HG02571 (cell line): ENCODE measurements around the gene RICTOR.
"Not testable (repeated sequence)": the region's sequence is repeated elsewhere in the genome, so short reads cannot be mapped to it uniquely, and the experiment has no call there.

Source experiments
- ATAC-seq: cut with Tn5 transposase; IDR thresholded peaks from one replicate; pipeline ENCODE4 v1.9.1; 2021; ENCODE audit warnings: mild to moderate bottlenecking, moderate library complexity; ENCODE audit not compliant: unreplicated experiment

Gene RICTOR

DNA sequence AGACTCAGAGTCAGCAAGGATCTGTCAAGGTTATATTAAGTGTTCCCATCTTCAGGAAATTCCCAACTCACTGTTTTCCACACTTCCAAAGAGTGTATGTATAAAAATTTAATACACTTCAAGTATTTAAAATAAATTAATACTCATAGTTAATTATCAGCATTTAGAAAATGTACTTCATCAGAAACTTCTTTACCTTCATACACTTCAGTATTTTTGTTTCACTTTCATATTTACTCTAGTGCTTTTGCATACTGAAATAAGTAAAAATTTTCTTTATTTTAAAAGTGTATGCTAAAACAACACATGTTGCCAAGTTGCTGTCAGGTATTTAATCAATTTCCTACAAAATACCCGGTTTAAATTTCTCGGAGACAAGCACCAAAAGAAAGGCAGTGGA, 16.5 kb downstream of the RICTOR start:
- ATAC-seq: no peak

DNA sequence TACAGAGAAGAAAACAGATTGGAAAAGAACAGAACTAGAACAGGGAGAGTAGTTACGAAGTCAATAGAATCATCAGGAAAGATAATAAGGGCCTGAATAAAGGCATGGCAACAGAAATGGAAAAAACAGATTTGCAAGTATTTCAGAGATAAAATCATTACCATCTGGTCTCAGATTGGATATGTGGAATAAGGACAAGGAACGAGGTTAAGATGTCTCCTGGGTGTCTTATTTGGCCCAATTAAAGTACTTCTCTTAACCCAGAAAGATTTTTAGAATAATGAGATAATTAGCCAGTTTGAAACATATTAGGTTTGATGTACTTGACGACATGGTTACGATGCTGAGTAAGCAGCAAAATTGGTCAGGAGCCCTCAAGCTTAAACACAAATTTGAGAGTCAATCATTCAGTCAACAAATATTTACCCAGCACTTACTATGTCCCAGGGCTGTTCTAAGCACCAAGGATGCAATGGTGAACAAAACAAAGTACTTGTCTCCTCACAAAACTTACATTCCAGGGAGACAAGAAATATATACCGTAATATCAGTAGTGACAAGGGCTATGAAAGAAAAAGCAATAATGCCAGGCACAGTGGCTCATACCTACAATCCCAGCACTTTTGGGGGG, 18.3 kb downstream of the RICTOR start:
- ATAC-seq: no peak

DNA sequence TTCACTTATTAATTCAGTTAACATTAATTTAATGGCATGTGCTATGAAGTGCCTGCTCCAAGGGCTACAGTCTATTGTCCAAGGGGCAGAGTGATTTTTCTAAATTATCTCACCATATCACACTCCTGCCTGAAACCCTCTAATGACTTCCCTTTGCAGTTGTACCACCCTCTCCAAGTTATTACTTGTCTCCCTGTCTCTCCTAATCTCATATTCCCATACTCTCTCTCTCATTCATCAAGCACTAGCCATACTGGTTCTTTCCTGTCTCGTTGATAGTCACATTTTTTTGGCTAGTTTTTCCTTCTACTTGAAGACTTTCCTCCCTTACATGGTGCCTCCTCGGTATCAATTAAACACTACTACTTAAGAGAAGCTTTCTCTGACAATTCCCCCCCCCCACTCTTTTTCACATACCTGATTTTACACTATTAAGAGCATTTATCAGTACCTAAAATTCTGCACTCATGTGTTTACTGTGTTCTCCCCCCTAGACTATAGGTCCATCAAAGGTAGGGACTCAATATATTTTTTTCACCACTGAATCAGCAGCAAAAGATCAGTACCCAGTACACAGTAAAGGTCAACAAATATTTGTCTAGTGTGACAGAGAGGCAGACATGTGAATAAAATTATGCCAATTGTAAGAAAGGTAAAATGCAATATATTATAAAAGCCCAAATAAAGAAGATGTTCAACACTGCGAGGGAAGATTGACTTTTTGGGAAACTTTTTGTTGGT, 19.0 kb downstream of the RICTOR start:
- ATAC-seq: no peak

DNA sequence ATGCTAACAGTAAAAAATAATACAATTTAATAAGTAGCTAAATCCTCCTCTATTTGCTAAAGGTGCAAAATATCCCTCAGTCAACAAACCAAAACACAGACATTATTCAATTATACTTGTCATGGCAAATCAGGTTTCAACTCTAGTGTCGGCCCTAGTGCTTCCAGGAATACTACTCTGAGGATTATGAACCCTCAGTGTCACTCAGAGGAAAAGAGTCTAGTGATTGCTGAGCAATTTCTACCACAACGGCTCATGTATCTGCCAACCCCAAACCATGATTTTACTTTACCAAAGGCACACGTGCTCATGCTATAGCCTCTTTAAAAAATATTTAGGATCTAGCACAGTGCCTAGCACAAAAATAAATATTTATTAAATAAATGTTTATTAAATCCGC, 21.0 kb downstream of the RICTOR start:
- no peak for ATAC-seq

DNA sequence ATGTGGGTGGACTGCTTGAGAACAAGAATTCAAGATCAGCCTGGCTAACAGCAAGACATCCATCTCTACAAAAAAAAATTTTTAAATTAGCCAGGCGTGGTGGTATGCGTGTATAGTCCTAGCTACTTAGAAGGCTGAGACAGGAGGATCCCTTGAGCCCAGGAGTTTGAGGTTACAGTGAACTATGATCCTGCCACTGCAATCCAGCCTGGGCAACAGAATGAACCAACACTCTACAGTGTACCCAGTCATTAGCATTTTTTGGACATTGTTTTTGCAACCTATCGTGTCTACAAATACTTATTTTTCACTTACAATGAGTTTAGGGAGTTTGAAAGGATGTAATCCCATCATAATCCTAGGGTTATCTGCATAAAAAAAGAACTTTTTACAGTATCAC, 22.1 kb downstream of the RICTOR start:
- ATAC-seq: no peak

DNA sequence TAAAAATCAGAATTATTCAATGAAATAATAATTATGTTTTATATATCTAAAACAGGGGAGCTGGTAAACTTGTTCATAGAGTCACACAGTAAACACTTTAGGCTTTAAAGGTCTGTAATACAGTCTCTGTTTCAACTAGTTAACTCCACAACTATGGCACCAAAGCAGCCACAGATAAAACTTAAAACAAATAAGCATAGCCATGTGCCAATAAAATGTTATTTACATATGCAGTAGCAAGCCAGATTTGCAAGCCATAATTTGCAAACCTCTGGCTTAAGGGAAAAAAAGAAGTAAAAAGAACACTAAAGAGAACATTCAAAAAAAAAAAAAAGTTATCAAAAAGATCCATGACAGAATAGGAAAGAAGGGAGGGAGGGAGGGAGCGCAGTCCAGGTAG, 24.9 kb downstream of the RICTOR start:
- no peak for ATAC-seq

DNA sequence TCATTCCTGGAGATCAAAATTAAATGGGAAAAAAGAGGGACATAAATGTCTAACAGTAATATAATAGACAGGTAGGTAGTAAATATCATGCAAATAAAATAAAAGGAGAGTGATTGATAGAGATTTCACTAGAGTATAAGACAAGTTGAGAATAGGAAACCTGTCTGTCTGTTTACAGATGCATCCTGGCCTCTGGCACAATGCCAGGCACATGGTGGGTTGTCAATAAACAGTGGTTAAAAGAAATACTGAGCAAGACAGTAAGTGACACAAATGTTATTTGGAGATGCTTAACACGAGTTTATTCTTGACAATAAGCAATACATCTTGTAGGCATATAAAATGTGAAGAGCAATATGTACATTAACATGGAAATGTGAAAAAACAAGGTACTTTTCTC, 33.3 kb downstream of the RICTOR start:
- ATAC-seq: no peak

DNA sequence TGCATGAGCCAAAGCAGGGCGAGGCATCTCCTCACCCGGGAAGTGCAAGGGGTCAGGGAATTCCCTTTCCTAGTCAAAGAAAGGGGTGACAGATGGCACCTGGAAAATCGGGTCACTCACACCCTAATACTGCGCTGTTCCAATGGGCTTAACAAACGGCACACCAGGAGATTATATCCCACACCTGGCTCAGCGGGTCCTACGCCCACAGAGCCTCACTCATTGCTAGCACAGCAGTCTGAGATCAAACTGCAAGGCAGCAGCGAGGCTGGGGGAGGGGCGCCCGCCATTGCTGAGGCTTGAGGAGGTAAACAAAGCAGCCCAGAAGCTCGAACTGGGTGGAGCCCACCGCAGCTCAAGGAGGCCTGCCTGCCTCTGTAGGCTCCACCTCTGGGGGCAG, 39.7 kb downstream of the RICTOR start:
- not testable (repeated sequence) for ATAC-seq

DNA sequence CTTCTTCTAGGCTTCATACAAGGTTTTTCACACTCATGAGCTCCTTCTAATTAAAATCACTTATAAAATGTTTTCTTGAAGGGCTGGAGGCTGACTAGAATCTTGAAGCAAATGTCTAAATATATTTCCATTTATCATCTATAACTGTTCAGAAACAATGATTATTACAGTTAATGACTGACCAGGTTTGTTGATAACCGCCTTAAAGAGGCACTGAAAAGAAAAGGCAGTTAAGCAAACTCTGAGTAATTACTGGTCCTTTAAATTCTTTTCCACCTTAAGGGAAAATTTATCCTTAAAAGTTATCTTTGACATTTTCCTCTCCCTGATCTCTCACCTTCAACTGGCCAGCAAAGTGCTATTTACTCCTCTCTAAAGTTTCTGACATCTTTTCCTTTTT, 43.2 kb downstream of the RICTOR start:
- ATAC-seq: no peak

DNA sequence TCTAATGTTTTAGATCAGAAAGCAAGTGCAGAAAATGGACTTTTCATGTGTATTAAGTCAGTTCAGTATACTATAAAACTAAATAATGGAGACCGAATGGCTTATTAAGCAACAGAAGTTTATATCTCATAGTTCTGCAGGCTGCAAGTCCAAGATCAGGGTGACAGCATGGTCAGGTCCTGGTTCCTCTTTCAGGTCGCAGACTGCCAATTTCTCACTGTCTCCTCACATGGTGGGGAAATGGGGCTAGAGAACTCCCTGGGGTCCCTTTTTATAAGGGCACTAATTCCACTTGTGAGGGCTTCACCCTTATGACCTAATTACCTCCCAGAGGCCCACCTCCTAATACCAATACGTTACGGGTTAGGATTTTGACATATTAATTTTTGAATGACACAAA, 48.7 kb downstream of the RICTOR start:
- no peak for ATAC-seq

DNA sequence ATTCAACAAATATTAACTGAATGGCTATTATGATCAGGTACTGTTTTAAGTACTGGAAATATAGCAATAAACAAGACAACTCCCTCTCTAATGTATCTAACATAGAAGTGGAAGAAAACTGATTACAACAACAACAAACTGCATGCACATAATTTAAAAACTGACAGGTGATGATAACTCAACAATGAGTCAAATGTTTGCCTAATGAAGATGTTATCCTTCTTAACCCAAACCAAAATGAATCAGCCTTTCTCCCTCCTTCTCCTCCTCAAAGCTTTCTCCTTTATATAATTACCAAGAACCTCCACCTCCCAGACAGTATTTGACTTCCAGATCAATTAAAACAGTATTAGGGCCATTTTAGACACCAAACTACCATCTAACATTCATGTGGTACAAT, 49.3 kb downstream of the RICTOR start:
- ATAC-seq: no peak

DNA sequence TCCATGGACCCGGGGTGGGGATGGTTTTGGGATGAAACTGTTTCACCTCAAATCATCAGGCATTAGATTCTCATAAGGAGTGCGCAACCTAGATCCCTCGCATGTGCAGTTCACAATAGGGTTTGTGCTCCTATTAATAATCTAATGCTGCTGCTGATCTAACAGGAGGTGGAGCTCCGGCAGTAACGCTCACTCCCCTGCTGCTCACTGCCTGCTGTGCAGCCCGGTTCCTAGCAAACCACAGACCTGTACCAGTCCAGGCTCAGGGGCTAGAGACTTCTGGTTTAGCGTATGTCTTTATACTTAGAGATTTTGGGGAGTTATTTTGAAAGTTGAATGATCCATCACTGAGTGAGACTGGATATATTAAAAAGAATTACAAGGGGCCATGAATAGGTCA, 50.2 kb downstream of the RICTOR start:
- ATAC-seq: no peak

DNA sequence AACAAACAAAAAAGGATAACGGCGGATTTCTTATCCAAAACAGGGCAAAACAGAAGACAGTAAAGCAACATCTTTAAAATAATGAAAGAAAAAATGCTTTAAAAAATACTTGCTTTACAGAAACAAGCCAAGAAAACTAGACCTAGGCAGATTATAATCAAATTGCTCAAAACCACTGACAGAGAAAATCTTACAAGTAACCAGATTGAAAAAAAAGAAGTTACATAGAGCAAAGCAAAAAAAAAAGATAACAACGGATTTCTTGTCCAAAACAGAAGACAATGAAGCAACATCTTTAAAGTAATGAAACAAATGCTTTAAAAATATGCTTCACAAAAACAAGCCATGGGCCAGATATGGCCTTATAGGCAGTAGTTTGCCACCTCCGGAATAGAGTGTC, 51.1 kb downstream of the RICTOR start:
- no peak for ATAC-seq

DNA sequence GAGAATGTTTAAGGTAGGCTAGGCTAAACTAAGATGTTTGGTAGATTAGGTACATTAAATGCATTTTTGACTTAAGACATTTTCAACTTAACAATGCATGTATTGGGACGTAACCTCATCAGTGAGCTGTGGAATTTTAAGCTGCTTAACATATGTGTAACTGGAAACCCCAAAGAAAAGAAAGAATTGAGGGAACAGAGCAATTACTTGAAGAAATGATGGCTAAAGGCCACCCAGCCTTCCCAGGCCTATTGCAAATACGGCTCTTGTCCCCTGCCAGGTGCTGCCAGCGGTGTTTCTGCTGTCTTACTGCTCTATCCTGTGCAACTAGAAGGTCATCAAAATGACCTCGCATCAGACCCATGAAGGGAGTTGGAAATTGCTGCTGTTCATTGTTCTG, 52.0 kb downstream of the RICTOR start:
- ATAC-seq: no peak

DNA sequence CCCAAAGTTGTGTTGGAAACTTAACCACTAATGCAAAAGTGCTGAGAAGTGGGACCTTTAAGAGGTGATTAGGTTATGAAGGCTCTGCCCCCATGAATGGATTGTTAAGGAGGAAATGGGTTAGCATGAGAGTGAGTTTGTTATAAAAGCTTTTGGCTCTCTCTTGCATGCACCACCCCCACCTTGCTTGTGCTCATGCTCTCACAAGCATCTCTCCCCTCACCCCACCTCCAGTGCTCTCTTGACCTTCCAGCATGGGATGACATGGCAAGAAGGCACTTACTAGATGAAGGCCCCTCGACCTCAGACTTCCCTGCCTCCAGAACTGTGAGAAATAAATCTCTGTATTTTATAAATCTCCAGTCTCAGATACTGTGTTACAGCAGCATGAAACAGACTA, 52.8 kb downstream of the RICTOR start:
- ATAC-seq: no peak

DNA sequence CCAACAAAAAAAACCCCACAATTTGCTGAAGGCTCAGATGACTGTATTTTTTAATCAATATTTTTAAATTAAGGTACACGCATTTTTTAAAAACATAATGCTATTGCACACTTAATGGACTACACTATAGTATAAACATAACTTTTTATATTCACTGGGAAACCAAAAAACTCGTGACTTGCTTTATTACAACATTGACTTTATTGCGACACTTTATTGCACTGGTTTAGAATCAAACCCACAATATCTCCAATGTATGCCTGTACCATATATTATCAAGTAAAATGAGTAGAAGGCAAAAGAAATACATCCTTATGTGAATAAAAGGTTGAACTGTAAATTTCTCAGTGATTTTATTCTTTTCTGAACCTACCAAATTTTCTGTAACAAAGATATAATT, 53.7 kb downstream of the RICTOR start:
- ATAC-seq: no peak

DNA sequence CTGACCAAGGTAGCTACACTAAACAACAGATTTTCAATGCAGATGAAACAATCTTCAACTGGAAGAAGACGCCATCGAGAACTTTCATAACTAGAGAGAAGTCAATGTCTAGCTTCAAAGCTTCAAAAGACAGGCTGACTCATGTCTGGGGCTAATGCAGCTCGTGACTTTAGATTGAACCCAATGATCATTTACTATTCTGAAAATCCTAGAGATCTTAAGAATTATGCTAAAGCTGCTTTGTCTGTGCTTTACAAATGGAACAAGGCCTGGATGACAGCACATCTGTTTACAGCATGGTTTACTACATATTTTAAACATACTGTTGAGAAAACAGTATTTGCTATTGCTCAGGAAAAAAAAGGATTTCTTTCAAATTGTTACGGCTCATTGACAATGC, 54.9 kb downstream of the RICTOR start:
- ATAC-seq: no peak

DNA sequence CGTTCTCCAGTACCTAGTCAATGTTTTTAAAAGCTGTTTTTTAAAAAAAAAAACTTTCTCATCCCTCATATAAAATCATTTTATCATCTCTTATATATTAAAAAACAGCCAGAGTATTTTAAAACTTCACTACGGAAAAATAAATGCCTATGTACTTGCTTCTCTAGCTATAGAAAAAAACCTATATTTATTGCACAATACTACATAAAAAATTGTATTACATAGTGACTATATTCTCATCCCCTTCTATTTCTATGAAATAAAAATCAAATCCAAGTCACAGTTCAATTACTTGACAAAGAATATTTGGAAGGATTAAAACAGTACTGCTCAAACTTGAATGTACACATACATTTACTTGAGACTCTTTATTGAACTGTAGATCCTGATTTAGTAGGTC, 56.7 kb downstream of the RICTOR start:
- ATAC-seq: no peak

DNA sequence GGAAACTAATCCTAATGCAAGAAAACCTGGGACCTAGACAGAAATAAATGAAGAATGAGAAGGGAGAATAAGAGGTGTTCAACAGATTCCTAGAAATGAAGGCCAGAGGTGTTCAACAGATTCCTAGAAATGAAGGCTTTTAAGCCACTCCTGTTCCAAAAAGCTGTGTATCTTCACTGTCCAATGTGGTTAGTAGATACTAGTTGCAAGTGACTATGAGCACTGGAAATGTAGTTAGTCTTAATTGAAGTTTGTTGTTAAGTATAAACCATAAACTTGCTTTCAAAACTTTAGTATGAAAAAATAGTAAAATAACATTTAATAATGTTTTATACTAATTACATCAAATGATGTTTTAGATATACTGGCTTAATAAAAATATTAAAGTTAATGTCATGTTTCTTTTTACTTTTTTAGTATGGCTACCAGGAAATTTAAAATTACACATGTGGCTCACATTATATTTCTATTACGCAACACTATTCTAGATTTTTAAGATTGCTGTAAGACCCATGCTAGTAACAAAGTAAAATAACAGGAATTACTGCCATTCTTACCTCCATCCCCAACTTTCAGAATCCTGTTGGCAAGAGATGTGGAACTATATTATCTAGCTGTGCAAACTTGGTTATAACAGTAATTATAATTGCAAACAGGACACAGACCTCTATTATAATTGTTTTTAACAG, 57.5 kb downstream of the RICTOR start:
- ATAC-seq: no peak

DNA sequence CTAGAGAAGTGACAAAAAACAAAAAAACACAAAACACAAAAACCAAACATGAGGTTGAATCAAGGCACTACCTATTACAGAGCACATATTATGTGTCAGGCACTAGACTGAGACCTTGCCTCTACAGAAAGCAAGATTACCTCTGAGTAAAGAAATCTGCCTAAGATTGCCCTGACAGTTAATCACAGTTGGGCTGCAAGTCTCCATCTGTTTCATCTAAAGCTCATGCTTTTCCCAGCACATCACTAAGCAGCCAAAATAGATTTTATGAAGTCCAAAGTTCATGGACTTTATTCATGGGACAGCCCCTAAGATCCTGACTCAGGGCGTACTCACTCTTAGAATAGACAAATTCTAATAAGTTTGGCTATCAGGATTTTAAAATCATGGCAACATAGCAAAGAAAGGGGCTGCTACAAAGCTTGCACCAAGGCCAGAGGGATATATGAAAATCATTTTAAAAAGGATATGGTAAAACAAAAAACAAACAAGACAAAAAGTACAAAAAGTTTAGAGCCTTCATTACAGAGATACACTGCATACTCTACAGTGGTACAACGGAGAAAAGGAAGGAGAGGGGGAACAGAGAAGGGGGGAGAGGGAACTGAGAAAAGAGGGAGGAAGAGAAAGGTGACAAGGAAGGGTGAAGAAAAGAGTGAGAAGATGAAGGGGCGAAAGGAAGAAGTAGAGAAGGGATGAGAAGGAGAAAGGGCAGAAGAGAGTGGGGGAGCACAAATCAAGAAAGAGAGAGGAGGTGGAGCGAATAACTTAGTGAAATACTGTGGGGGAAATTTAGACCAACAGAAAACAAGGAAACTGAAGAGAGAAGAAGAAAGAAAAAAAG, 58.2 kb downstream of the RICTOR start:
- ATAC-seq: no peak

DNA sequence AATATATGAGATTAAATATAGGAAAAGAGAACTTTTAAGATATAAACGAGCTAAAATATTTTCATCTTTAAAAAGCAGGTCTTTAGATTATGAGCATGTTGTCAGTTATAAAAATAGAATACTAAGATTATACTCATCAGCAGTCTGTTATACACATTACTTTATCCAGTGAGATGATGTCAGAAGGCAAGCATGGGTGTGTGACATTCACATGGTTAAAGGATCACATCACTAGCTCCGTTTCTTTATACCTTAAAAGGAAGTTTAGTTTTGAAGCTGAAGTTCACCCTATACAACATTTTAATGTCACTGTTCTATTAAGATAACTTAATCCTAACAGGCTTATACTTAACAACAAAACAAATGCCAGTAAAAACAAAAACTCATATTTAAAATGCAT, 59.6 kb downstream of the RICTOR start:
- ATAC-seq: no peak
